Gastrocnemius medialis (tissue), 4 donors: ENCODE results near the gene TRIM37. TPM values are rescaled to one million over a fixed set of nuclear protein-coding genes. Genes with fewer than 3 reads are reported as not detected.

Experiments
- ATAC-seq, 2 donors: fragments of 150-250 bp; one replicate each; pipeline ENCODE4 v1.9.1; 2016
- DNase-seq, 2 donors: peaks; one replicate each; pipeline ENCODE4 v3.0.0-alpha.2; 2019
- H3K27ac ChIP-seq, 4 donors: fragments of 200-600 bp; sonication (generic); 1 replicate in 1 of 4; 2 replicates in 3 of 4; pipeline ENCODE4 v1.5.1; 2016 to 2018; ENCODE audit warnings: mild to moderate bottlenecking in 2 of 4, moderate library complexity in 1 of 4
- H3K27me3 ChIP-seq, 3 donors: fragments of 200-600 bp; sonication (generic) in 2 of 3; 1 replicate in 1 of 3; 2 replicates in 2 of 3; pipeline versions ENCODE4 v1.5.1 to v1.6.0; 2016 to 2019; ENCODE audit warnings: mild to moderate bottlenecking in 1 of 3, moderate library complexity in 1 of 3
- H3K36me3 ChIP-seq, 2 donors: fragments of 200-600 bp; sonication (generic) in 1 of 2; one replicate each; pipeline ENCODE4 v1.5.1; 2017 to 2018
- H3K4me1 ChIP-seq, 2 donors: fragments of 200-600 bp; sonication (generic) in 1 of 2; one replicate each; pipeline ENCODE4 v1.5.1; 2016 to 2017; ENCODE audit warnings: mild to moderate bottlenecking in 2 of 2
- H3K4me3 ChIP-seq, 4 donors: fragments of 200-600 bp; sonication (generic) in 3 of 4; 1 replicate in 1 of 4; 2 replicates in 3 of 4; pipeline ENCODE4 v1.5.1; 2016 to 2019; ENCODE audit warnings: mild to moderate bottlenecking in 2 of 4
- H3K9me3 ChIP-seq, 3 donors: fragments of 200-600 bp; sonication (generic) in 2 of 3; 1 replicate in 1 of 3; 2 replicates in 2 of 3; pipeline ENCODE4 v1.5.1; 2016 to 2019
- CTCF ChIP-seq, 5 experiments: fragments of 450-650 bp in 3 of 5; fragments of 200-600 bp in 2 of 5; sonication (generic) in 2 of 5; IDR thresholded peaks in 4 of 5; conservative IDR thresholded peaks in 1 of 5; 1 replicate in 4 of 5; 2 replicates in 1 of 5; pipeline ENCODE4 v1.5.1; 2016 to 2019; ENCODE audit warnings: antibody characterized with exemption in 5 of 5, mild to moderate bottlenecking in 3 of 5, moderate library complexity in 3 of 5
- POLR2A ChIP-seq, 2 donors: fragments of 450-650 bp; IDR thresholded peaks; one replicate each; pipeline ENCODE4 v1.6.1; 2017; ENCODE audit warnings: antibody characterized with exemption in 2 of 2, mild to moderate bottlenecking in 2 of 2, moderate library complexity in 2 of 2
- in situ Hi-C, 4 donors: fragments of 200-750 bp; cut with MboI; loops; one replicate each; pipeline versions ENCODE4 v1.15.0 to v1.8.0; 2017; ENCODE audit warnings: low sequenced_read_pairs in 4 of 4
- intact Hi-C: fragments of 100-400 bp; cut with DNase I; formaldehyde crosslinking; loops from one replicate; pipeline ENCODE4 v1.15.1; 2023; ENCODE audit warnings: low total_unique reads
- microRNA counts, 2 donors: library from miRNA; unstranded; fragments of <30 nt; microRNA quantifications; one replicate each; lab custom pipeline; 2016
- microRNA-seq, 2 donors: library from miRNA; unstranded; fragments of <30 nt; microRNA quantifications; one replicate each; pipeline ENCODE4, GENCODE V29; 2016; ENCODE audit warnings: borderline replicate concordance in 2 of 2
- total RNA-seq, 4 donors: library from RNA; depleted of rRNA; stranded (reverse); fragments of >200 nt; gene quantifications; one replicate each; pipeline versions ENCODE4 v1.1.0 to v1.2.3, GENCODE V29; 2016

Gene TRIM37
- total RNA-seq, 4 donors from 2014 or later: 16.1 to 17.5 (median 16.3) TPM

GRCh38 chr17:58936295-58936694 is 170.4 kb downstream of the TRIM37 start:
- Histone ChIP-seq H3K9me3 (no peaks in the 10 kb centered on the region), H3K27me3 (no peaks in the 10 kb centered on the region), H3K27ac (no peak overlapping the region), H3K4me1 (no peaks in the 10 kb centered on the region), H3K36me3 (no peaks in the 10 kb centered on the region), H3K4me3 (no peak overlapping the region)
- no peak for TF ChIP-seq POLR2A (IDR thresholded peaks at IDR 0.05)
- TF ChIP-seq CTCF (IDR thresholded peaks at IDR 0.05 in 4 of 5, conservative IDR thresholded peaks at IDR 0.05 in 1 of 5): no peak
- intact Hi-C loops: no loop called here
- DNase-seq (no peak), ATAC-seq (no peak)
- in situ Hi-C loops: no loop called here

GRCh38 chr17:58932956-58933355 is 173.7 kb downstream of the TRIM37 start:
- Histone ChIP-seq H3K27me3 (no peaks in the 10 kb centered on the region), H3K9me3 (no peaks in the 10 kb centered on the region), H3K27ac (no peak overlapping the region), H3K36me3 (no peaks in the 10 kb centered on the region), H3K4me3 (no peak overlapping the region), H3K4me1 (no peaks in the 10 kb centered on the region)
- intact Hi-C loops: no loop called here
- DNase-seq: no peak
- TF ChIP-seq POLR2A (IDR thresholded peaks at IDR 0.05): no peak
- no peak for TF ChIP-seq CTCF (IDR thresholded peaks at IDR 0.05 in 4 of 5, conservative IDR thresholded peaks at IDR 0.05 in 1 of 5)
- in situ Hi-C loops: no loop called here
- ATAC-seq: no peak

MicroRNAs within 50 kb of the gene (microRNA counts, 767-probe panel; counts per million panel counts)
- microRNA hsa-miR-301a-3p (lab: Ali Mortazavi, UCI) (356 to 448 counts per million in 2 donors), microRNA hsa-miR-454-3p (lab: Ali Mortazavi, UCI) (356 to 448 counts per million in 2 donors)

Small RNA genes within 50 kb of the gene (microRNA-seq; reads per million reads assigned to microRNA genes)
- gene MIR301A: 16.6 to 35.0 reads per million in 2 donors
- gene MIR454: 570 to 603 reads per million in 2 donors

Other genes with a start within 250 kb of the TRIM37 start
- 10 to 100 TPM in 2 of 4 donors, 1 to 10 TPM in 2; 4.1 to 17.8 (median 8.7) TPM for gene SKA2, start 48.3 kb upstream of the TRIM37 start, total RNA-seq
- gene PRR11, start 48.9 kb upstream of the TRIM37 start, total RNA-seq: 1 to 10 TPM in 1 of 4 donors, under 1 TPM in 2, not detected in 1; 0.20 to 7.9 (median 0.53) TPM
- 10 to 100 TPM in 2 of 4 donors, 1 to 10 TPM in 2; 6.7 to 11.7 (median 10.0) TPM for gene SMG8, start 103.2 kb upstream of the TRIM37 start, total RNA-seq
- gene GDPD1, start 113.6 kb upstream of the TRIM37 start, total RNA-seq: under 1 TPM in 3 of 4 donors, not detected in 1; 0.29 to 0.95 (median 0.29) TPM
- gene YPEL2, start 224.8 kb upstream of the TRIM37 start, total RNA-seq: 10 to 100 TPM; 18.9 to 27.4 (median 22.2) TPM